ENCODE data around the gene PDCD7.
"Not testable (repeated sequence)": the region's sequence is repeated elsewhere in the genome, so short reads cannot be mapped to it uniquely, and the experiment has no call there.

PDCD7 gene

DNA sequence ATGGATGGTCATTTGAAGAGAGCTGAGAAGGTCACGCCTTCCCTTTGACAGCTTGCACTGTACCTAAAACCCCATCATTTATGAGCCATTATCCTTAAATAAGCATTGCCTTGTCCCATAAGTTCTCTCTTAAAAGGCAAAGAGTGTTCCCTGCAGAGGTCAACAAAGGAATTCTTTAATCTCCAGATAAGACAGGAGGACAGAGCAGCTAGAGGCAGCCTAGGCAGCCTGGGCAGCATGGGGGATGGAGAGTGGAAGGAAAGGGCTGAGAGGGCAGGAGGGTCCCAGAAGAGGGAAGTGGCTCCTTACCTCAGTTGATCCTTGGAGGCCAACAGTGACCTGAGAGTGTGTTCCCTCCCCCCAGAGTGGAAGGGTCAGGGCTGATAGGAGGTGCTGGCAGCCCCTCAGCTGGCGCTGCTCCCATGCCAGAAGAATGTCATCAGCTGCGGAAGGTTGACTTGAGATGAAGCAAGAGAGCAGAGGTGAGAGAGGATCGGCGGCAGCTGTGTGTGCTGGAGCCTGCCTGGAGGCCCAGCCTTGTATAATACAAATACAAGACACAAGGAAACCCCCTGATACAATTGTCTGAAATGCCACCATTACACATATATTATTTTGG is 44.3 kb downstream of the PDCD7 start:
- no peak for DNase-seq

DNA sequence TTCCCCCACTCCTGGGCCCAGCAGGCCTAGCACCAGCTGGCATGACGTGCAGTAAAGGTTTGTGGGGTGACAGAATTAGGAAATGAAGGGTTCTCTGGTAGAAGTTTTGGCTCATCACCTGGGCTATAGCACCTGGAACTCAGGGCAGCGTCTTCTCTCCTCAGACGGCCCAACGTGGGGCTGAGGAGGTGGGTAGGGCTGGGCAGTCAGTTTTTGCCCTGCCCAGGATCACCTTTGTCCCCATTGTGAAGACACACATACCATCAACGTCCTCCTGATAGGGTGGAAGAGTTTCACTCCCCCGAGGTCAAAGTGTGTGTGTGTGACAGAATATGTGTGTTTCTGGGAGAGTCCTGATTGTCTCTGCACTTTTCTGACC is 45.0 kb downstream of the PDCD7 start:
- no peak for DNase-seq

DNA sequence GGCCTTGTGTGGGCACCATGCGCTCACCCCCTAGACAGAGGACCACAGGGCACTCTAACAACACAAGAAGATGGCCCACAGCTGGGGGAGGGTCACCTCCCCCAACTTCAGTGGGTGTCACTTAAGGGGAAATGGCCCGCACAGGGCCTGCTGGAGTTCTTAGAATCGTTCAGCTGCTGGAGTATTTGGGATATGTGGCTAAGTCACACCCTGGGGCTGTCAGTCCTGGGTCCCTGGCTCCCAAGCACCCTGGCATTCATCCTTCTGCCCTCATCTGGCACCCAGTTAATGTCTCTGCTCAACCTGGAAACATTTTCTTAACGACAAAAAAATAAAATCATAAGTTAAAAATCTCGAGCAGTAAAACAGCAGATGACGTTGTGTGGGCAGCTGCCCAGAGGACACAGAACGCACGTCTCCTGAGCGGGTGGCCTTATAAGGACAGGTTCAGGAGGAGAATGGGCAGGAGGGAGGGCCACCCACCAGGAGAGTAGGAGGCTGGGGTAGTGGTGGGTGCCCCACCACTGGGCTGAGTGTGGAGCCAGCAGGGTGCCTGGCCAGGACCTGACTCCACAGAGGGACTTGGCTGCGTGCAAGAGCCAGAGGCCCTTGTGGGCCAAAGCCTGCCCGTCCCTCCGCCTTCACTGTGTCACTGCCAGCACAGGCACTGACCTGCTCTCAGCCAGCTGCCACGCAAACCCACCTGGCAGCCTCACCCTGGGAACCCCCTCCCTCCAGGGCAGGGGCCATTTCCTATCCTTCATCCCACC is 45.5 kb downstream of the PDCD7 start:
- no peak for DNase-seq

DNA sequence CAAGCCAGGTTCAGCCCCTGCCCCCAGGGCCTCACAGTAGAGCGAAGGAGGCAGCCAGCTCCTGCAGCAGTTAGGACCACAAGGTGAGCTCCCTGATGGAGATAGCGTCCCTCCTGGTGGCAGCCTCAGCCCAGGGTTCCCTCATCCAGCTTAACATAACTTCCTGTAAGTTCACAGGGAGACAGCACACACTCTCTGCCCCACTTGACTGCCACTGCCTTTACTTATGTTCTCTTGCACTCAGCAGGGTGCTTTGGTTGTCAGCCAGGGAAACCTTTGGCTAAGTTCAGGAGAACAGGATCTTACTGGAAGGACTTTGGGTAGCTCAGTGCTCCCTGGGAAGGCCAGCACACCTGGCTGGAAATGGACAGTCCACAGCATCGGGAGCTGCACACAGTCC is 46.2 kb downstream of the PDCD7 start:
- peak in 1 of 2 experiments; percentile 15 for DNase-seq

DNA sequence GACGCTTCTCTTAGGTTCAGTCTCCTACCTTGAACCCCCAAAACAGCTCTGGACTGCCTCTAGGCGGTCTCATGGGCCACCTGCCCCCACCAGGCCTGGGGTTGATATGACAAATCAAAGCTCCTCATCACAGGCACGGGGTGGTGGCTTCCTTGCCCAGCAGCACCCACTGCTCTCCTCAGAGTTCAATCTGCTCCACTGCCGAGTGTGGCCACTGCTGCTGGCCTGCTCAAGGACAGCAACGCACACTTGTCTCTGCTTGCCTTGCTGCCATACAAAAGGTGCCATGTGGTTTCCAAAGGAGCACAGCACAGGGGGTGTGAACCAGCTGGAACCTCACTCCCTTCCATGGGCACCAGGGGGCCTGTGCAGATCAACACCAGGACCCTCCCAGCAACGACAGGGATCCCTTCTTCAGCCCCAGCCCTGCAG is 46.9 kb downstream of the PDCD7 start:
- DNase-seq, result peak in 1 of 2 experiments; percentile 16

DNA sequence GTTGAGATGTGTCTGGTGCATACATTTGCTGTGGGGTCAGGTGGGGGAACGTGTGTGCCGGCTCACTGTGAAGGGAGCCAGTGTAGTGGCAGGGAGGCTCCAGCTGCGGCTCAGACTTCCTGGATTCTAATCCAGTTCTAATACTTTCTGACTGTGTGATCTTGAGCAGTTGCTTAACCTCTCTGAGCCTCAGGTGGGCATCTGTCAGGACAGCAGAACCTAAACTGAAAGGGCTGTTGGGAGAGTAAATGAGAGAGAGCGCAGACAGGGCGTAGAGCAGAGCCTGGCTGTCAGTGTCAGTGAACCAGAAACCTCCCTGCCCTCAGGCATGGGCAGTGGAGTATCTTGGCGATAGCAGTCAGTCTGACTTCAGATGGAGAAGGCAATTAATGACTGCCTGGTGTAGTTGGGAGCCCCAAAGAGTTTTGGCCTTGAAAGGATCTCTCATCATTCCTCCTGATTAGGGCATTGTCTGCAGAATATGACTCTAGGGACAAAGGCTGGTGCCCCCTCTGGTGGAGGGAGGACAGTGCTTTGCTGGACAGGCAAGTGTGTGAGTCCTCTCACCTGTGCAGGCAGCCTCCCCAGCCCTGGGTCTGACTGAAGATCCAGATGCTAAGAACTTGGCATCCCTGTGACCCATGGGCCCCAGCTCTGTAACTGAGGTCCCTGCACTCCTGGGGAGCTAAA is 47.5 kb downstream of the PDCD7 start:
- peak in 1 of 2 experiments; percentile 62 for DNase-seq

DNA sequence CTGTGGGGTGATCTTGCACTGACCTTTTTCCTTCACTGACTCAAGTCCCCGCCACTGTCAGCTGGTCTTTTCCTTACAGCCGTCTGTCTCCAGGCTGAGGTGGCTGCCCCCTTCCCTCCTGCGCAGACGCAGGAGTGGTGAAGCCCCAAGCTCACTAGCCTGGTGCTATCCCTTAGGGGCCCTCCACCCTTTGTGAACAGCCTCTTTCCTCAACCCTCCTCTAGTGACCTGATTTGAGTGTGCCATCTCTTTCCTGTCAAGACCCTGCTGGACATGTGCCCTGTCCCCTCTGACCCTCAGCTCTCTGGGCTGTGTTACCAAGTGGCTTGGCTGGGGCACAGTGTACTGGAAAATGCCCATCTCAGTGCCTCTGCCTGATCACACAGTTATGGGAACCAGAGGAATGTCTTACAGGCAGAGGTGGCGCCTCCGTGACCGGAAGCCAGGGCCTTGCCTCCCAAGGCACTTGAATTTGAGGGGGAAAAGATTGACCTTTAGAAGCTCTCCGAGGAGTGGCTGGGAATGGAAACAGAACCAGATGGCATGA is 48.3 kb downstream of the PDCD7 start:
- no peak for DNase-seq

DNA sequence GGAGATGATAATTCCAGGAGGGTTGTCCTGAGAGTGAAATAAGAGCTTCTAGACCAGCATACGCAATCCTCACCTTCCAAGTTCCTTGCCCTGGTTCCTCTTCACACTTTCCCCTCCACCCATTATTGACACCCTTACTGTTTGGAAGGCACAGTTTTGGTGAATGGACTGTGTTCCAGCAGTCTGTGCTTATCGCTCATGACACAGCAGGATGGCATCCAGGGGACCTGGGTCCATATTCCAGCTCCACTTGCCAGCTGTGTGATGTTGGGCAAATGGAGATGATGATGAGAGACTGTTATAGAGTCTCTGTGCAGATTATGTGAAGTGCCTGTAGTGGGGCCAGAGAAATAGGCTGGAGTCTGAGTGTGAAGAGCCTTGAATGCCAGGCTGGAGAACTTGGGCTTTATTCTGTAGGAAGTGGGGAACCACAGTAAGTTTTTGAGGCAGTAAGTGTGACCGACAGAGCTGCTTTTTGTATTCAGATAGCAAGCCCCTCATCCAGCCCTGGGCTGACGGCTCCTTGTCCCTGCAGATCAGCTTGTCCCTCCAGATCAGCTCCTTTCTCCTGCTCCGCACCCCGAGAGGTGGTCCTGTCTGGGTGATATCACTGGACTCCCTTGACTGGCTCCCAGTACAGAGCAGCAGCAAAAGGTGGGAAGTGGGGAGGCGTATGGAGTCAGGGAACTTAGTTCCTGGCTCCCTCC is 49.0 kb downstream of the PDCD7 start:
- DNase-seq, result no peak

DNA sequence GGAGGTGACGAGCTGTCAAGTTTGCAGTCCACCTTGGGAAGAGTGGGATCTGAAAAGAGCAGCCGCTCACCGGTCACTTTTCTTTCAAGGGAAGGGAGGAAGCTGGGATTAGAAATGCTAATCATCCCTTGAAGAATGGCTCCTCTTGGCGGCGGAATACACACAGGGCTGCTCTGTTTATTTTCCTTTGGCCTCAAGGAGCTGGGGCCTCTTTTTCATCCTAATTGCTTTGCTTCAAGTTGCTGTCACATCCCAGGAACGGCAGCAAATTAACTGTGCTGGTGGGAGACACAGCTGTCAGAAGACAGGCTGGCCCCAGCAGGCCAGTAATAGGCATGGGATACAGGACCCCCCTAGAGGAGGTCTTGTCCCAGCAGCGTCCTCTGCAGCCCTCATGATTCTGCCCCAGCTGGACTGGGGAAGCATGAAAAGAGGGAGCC is 50.3 kb downstream of the PDCD7 start:
- DNase-seq, result no peak

DNA sequence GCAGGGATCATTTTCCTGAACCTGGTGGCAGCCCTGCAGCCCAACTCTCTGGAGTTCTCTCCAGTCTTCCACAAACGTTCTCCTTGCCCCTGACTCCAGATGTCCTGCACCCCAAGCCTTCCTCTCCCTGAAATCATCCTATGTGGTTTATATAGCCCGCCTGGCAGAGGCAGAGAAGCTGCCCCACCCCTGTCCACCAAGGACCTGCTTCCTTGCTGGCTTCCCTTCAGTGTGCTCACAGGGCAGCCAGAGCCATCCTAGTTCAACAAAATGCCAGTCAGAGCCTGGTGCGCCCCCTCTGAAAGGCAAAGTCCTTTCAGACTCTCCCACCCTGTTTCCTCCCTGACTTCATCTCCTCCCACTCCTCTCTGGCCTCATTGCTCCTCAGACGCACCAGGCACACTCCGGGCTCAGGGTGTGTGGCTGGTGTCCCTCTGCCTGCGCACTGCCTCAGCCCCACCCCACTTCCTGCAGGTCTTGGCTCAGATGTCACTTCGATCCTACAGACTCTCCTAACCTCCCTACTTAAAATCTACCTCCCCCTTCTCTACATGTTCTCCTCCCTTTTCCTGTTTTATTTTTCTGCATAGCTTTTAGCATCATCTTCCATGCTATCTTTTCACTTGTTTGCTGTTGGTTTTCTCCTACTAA is 51.2 kb downstream of the PDCD7 start:
- no peak for DNase-seq

DNA sequence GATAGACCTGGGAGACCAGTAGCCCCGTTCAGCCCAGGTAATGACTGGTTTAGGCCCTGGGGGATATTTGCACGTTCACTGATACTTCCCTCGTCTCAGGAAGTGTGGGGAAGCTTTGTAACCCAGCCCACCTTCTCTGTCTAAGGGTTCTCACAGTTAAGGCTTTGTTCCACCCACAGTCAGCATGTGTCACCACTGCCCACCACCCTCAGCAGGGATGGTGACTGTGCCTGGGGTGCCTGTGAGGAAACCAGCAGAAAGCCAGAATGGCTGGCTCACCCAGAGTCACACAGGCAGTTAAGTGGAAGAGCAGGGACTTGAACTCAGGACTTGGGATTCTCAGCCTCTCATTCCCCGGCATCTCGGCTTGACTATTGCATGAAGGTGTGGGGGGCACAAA is 51.9 kb downstream of the PDCD7 start:
- DNase-seq, result no peak

DNA sequence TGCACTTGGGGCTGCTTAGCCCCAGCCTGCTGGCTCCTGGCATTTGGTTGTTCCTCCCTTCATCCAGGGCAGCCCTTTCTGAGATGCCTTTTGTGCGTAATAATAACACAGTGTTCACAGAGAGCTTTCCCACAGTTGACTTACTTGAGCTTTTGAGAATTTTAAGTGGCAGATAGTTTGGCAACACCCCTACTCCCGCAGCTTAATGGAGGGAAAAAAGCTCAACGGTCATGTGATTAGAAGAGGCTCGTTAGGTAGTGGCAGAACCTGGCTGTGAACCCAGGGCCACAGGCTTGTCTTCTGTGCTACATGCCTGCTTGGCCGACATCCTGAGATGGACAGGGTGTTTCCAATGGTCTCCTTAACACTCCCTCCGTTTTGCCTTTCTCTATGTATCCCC is 52.3 kb downstream of the PDCD7 start:
- no peak for DNase-seq

DNA sequence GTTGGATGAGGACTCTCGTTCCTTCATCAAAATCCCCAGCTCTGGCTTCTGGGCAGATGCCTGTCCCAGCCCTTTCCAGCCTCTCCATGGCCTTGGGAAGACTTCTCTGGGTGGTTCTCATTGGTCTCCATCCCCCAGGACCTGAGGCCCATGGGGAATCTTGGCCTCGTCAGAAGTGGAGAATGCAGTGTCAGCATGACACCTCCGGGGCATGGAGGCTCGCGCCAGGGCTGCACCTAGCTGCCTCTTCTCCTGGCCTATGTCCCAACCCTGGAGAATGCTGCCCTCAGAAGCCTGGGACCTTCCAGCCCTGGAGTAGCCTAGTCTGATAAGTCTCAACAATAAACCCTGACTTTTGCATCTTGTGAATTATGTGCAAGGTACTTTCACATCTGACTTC is 54.0 kb downstream of the PDCD7 start:
- DNase-seq, result no peak

DNA sequence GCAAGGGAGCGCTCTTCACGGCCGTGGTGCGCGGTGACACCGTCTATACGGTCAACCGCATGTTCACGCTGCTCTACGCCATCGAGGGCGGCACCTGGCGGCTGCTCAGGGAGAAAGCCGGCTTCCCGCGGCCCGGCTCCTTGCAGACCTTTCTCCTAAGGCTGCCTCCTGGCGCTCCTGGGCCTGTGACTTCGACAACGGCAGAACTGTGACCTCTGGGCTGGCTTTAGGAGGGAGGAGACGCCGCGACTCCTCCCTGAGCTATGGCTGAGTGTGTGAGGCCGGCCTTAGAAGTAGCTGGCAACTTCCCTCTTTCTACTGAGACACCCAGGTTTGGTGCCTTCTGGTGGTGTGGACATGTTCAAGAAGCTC is 55.6 kb downstream of the PDCD7 start:
- peak in 1 of 2 experiments; percentile 47 for DNase-seq

DNA sequence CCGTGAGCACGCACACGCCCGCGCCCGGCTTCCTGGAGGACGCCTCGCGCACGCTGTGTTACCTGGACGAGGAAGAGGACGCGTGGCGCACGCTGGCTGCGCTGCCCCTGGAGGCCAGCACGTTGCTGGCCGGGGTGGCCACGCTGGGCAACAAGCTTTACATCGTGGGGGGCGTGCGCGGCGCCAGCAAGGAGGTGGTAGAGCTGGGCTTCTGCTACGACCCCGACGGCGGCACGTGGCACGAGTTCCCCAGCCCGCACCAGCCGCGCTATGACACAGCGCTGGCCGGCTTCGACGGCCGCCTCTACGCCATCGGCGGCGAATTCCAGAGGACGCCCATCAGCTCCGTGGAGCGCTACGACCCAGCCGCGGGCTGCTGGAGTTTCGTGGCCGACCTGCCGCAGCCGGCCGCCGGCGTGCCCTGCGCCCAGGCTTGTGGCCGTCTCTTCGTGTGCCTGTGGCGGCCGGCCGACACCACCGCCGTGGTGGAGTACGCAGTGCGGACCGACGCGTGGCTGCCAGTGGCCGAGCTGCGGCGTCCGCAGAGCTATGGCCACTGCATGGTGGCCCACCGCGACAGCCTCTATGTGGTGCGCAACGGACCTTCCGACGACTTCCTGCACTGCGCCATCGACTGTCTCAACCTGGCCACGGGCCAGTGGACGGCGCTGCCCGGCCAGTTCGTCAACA is 56.2 kb downstream of the PDCD7 start:
- DNase-seq, result no peak

DNA sequence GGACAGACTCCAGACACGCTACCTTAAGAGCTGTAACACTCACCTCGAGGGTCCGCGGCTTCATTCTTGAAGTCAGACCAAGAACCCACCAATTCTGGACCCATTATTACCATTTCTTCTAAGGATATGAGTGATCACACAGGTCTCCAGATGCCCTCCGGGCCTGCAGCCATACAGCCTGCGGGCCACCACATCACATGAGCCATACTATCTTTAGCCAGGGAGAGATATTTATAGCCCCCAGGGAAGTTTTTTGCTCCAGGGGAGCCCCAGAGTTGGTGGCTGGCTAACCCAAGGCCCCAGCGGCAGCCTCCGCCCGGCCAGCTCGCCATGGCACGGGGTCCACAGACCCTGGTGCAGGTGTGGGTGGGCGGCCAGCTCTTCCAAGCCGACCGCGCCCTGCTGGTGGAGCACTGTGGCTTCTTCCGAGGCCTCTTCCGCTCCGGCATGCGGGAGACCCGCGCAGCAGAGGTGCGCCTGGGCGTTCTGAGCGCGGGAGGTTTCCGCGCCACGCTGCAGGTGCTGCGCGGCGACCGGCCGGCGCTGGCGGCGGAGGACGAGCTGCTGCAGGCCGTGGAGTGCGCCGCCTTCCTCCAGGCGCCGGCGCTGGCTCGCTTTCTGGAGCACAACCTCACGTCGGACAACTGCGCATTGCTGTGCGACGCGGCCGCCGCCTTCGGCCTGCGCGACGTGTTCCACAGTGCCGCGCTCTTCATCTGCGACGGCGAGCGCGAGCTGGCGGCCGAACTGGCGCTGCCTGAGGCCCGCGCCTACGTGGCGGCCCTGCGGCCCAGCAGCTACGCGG is 56.9 kb downstream of the PDCD7 start, which contains the start of gene KBTBD13:
TSS of gene KBTBD13 (plus strand) at position 261 of the 805 bp plus-strand sequence. CDS start at position 331, 70 bp downstream.
- no peak for DNase-seq

DNA sequence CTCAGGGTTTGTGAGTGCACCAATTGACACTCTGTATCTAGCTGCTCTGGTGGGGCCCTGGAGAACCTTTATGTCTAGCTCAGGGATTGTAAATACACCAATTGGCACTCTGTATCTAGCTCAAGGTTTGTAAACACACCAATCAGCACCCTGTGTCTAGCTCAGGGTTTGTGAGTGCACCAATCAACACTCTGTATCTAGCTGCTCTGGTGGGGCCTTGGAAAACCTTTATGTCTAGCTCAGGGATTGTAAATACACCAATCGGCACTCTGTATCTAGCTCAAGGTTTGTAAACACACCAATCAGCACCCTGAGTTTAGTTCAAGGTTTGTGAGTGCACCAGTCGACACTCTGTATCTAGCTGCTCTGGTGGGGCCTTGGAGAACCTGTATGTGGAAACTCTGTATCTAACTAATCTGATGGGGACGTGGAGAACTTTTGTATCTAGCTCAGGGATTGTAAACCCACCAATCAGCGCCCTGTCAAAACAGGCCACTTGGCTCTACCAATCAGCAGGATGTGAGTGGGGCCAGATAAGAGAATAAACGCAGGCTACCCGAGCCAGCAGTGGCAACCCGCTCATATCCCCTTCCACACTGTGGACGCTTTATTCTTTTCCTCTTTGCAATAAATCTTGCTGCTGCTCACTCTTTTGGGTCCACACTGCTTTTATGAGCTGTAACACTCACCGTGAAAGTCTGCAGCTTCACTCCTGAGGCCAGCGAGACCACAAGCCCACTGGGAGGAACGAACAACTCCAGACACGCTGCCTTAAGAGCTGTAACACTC is 57.8 kb downstream of the PDCD7 start:
- not testable (repeated sequence) for DNase-seq

DNA sequence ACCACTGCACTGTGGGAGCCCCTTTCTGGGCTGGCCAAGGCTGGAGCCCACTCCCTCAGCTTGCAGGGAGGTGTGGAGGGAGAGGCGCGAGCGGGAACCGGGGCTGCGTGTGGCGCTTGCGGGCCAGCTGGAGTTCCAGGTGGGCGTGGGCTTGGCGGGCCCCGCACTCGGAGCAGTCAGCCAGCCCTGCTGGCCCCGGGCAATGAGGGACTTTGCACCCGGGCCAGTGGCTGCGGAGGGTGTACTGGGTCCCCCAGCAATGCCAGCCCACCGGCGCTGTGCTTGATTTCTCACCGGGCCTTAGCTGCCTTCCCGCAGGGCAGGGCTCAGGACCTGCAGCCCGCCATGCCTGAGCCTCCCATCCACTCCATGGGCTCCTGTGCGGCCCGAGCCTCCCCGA is 58.7 kb downstream of the PDCD7 start:
- DNase-seq, result not testable (repeated sequence)

DNA sequence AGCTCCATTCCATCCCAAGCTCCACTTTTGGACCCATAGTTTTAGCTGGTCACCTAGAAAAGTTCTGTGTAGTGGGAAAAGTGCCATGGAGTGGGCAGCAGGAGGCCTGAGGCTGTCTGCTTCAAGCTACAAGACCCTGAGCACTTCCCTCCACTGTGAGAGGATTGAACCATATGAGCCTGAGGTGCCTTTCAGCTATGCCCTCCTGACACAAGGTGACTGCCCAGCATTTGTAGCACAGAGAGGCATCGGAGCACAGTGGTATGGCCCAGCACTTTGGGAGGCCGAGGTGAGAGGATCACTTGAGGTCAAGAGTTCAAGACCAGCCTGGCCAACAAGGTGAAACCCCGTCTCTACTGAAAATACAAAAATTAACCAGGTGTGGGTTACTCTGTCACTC is 61.0 kb downstream of the PDCD7 start:
- DNase-seq, result no peak

DNA sequence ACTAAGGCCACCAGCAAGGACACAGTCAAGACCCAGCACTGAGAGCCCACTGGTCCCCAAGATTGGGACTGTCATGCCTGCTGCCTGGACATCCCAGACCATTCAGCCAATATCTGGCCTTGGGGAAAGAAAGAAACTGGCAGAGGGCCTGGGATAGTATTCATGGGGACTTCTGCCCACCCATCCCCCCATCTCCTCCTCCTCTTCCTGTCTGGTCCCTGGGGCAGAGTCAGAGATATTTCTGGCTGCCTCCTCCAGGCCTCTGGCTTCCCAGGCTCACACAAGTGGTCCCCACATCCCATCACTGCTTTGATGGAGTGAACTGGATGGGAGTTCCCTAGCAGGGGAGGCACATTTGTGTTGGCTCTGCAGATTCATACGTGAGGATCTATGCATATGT is 61.6 kb downstream of the PDCD7 start:
- no peak for DNase-seq

All from NCI-H526 (cell line).